Astrocyte (in vitro differentiated cells and primary cell): ENCODE measurements around the gene LIPH. TPM values are rescaled to one million over a fixed set of nuclear protein-coding genes. Genes with fewer than 3 reads are reported as not detected.
"Not testable (repeated sequence)": the region's sequence is repeated elsewhere in the genome, so short reads cannot be mapped to it uniquely, and the experiment has no call there.

Experiments used
- DNase-seq: peaks from one replicate; pipeline ENCODE4 v3.0.0-alpha.2; 2010; ENCODE audit warnings: low read depth
- FAIRE-seq: peaks from 2 replicates; lab custom pipeline; 2011; peaks lifted over from hg19 to GRCh38; lab: Jason Lieb, UNC
- H2AFZ ChIP-seq: 2 replicates; pipeline ENCODE4 v1.6.0; 2012; ENCODE audit warnings: low read depth, low read length, inconsistent platforms
- H3K27ac ChIP-seq: 2 replicates; pipeline ENCODE4 v1.5.1; 2011; ENCODE audit warnings: low read depth, low read length, inconsistent platforms
- H3K27me3 ChIP-seq: 2 replicates; pipeline ENCODE4 v1.6.0; 2011; ENCODE audit warnings: low read length, inconsistent platforms; ENCODE audit not compliant: insufficient read depth
- H3K36me3 ChIP-seq: 2 replicates; pipeline ENCODE4 v1.5.1; 2011; ENCODE audit warnings: low read length, inconsistent platforms; ENCODE audit not compliant: insufficient read depth
- H3K4me1 ChIP-seq: 2 replicates; pipeline ENCODE4 v1.5.1; 2011; ENCODE audit warnings: low read length, inconsistent platforms; ENCODE audit not compliant: insufficient read depth
- H3K4me2 ChIP-seq: 2 replicates; pipeline ENCODE4 v1.6.0; 2012; ENCODE audit warnings: low read length, inconsistent platforms
- H3K4me3 ChIP-seq: 2 replicates; pipeline ENCODE4 v1.5.1; 2011; ENCODE audit warnings: low read depth, mild to moderate bottlenecking, low read length, inconsistent platforms; ENCODE audit not compliant: insufficient read depth
- H3K79me2 ChIP-seq: 2 replicates; pipeline ENCODE4 v1.6.0; 2012; ENCODE audit warnings: mild to moderate bottlenecking, low read length, inconsistent platforms; ENCODE audit not compliant: insufficient read depth
- H3K9ac ChIP-seq: 2 replicates; pipeline ENCODE4 v1.6.0; 2012; ENCODE audit warnings: mild to moderate bottlenecking, low read length, inconsistent platforms
- H3K9me3 ChIP-seq: 2 replicates; pipeline ENCODE4 v1.5.1; 2012; ENCODE audit warnings: low read depth, mild to moderate bottlenecking, low read length, inconsistent platforms; ENCODE audit not compliant: insufficient read depth
- H4K20me1 ChIP-seq: 2 replicates; pipeline ENCODE4 v1.6.0; 2012; ENCODE audit warnings: low read length, inconsistent platforms; ENCODE audit not compliant: insufficient read depth
- H3K27ac Mint-ChIP-seq: one replicate; pipeline ENCODE4 v1.8.0; 2021; ENCODE audit warnings: mild to moderate bottlenecking, mixed read lengths; ENCODE audit not compliant: unreplicated experiment
- H3K27me3 Mint-ChIP-seq: one replicate; pipeline ENCODE4 v1.8.0; 2021; ENCODE audit warnings: low read depth, mixed read lengths; ENCODE audit not compliant: unreplicated experiment
- H3K36me3 Mint-ChIP-seq: one replicate; pipeline ENCODE4 v1.8.0; 2021; ENCODE audit warnings: low read depth, mixed read lengths; ENCODE audit not compliant: unreplicated experiment
- H3K4me1 Mint-ChIP-seq: one replicate; pipeline ENCODE4 v1.8.0; 2021; ENCODE audit warnings: low read depth, mixed read lengths; ENCODE audit not compliant: unreplicated experiment
- H3K4me3 Mint-ChIP-seq: one replicate; pipeline ENCODE4 v1.8.0; 2021; ENCODE audit warnings: mild to moderate bottlenecking, moderate library complexity, mixed read lengths; ENCODE audit not compliant: unreplicated experiment
- H3K9me3 Mint-ChIP-seq: one replicate; pipeline ENCODE4 v1.8.0; 2021; ENCODE audit warnings: mild to moderate bottlenecking, mixed read lengths; ENCODE audit not compliant: unreplicated experiment
- CTCF ChIP-seq: IDR thresholded peaks from 2 replicates; pipeline ENCODE4 v1.5.1; 2011; ENCODE audit warnings: low read depth, mild to moderate bottlenecking, inconsistent platforms, low read length, moderate library complexity; ENCODE audit not compliant: insufficient read depth
- EZH2 ChIP-seq: IDR thresholded peaks from 2 replicates; pipeline ENCODE4 v1.6.1; 2012; ENCODE audit warnings: mild to moderate bottlenecking, low read length, inconsistent platforms; ENCODE audit not compliant: insufficient read depth
- total RNA-seq: library from RNA; stranded (reverse); gene quantifications from 2 replicates; pipeline ENCODE4 v1.2.1, GENCODE V29; 2021

LIPH gene
- total RNA-seq, 1 donor from 2014 or later: 6.4 TPM

- peaks cover 8% of the 10 kb centered on the region for H3K4me1 ChIP-seq
- H3K9ac ChIP-seq: no peak overlapping the region
- Mint-ChIP-seq H3K27me3 (no peaks in the 10 kb centered on the region), H3K36me3 (peaks cover 45% of the 10 kb centered on the region), H3K4me1 (peaks cover 3% of the 10 kb centered on the region), H3K9me3 (peaks cover 1% of the 10 kb centered on the region), H3K4me3 (no peak overlapping the region), H3K27ac (no peak overlapping the region)
- no peak overlapping the region for H3K27ac ChIP-seq
- TF ChIP-seq CTCF: no peak
- no peak for TF ChIP-seq EZH2
- no peaks in the 10 kb centered on the region for H3K27me3 ChIP-seq
- peaks cover 4% of the 10 kb centered on the region for H3K36me3 ChIP-seq
- no peak overlapping the region for H2AFZ ChIP-seq
- no peaks in the 10 kb centered on the region for H3K9me3 ChIP-seq
- FAIRE-seq: no peak
- DNase-seq: no peak
- H4K20me1 ChIP-seq: no peaks in the 10 kb centered on the region
- no peaks in the 10 kb centered on the region for H3K79me2 ChIP-seq
- H3K4me3 ChIP-seq: no peak overlapping the region
- no peak overlapping the region for H3K4me2 ChIP-seq
Measured at GRCh38 chr3:185470323-185470722, 82.1 kb downstream of the LIPH start.

GRCh38 chr3:185469542-185469941 is 82.8 kb downstream of the LIPH start:
- H3K27me3 Mint-ChIP-seq: no peaks in the 10 kb centered on the region
- no peak overlapping the region for H2AFZ ChIP-seq
- no peak overlapping the region for H3K9ac ChIP-seq
- no peak overlapping the region for H3K4me3 ChIP-seq
- no peaks in the 10 kb centered on the region for H3K27me3 ChIP-seq
- no peaks in the 10 kb centered on the region for H3K79me2 ChIP-seq
- TF ChIP-seq CTCF (no peak), EZH2 (no peak)
- no peak overlapping the region for H3K27ac ChIP-seq
- H3K9me3 Mint-ChIP-seq: peaks cover 1% of the 10 kb centered on the region
- H3K36me3 ChIP-seq: peaks cover 4% of the 10 kb centered on the region
- no peak overlapping the region for H3K4me3 Mint-ChIP-seq
- peaks cover 8% of the 10 kb centered on the region for H3K4me1 ChIP-seq
- no peak overlapping the region for H3K4me2 ChIP-seq
- peaks cover 3% of the 10 kb centered on the region for H3K4me1 Mint-ChIP-seq
- no peaks in the 10 kb centered on the region for H4K20me1 ChIP-seq
- peaks cover 45% of the 10 kb centered on the region for H3K36me3 Mint-ChIP-seq
- DNase-seq: no peak
- H3K9me3 ChIP-seq: no peaks in the 10 kb centered on the region
- no peak for FAIRE-seq
- H3K27ac Mint-ChIP-seq: no peak overlapping the region

- not testable (repeated sequence) for H3K36me3 ChIP-seq, DNase-seq, H3K4me3 ChIP-seq, H3K9me3 ChIP-seq, H3K4me1 ChIP-seq, H3K9me3 Mint-ChIP-seq, FAIRE-seq, H3K27me3 Mint-ChIP-seq, H3K4me2 ChIP-seq, H2AFZ ChIP-seq, H3K9ac ChIP-seq, H3K79me2 ChIP-seq, H3K27ac Mint-ChIP-seq, H3K4me3 Mint-ChIP-seq, H4K20me1 ChIP-seq, H3K27me3 ChIP-seq, H3K27ac ChIP-seq, H3K4me1 Mint-ChIP-seq
- H3K36me3 Mint-ChIP-seq: peaks cover 35% of the 10 kb centered on the region
Measured at GRCh38 chr3:185466123-185466522, 86.3 kb downstream of the LIPH start.
